OCI-M1 (cell line): ENCODE data around the gene AQP11.
"Not testable (repeated sequence)": the region's sequence is repeated elsewhere in the genome, so short reads cannot be mapped to it uniquely, and the experiment has no call there.

ENCODE experiments used
- DNase-seq: peaks from one replicate; lab custom pipeline; 2025; lab: John Stamatoyannopoulos, UW

The AQP11 gene

GRCh38 chr11:77592727-77593126, 3.0 kb downstream of the AQP11 start:
- no peak for DNase-seq

GRCh38 chr11:77593883-77594282, 4.1 kb downstream of the AQP11 start:
- DNase-seq, result no peak

GRCh38 chr11:77596626-77597025, 6.9 kb downstream of the AQP11 start:
- DNase-seq, result no peak

GRCh38 chr11:77598195-77598594, 8.4 kb downstream of the AQP11 start:
- DNase-seq, result no peak

GRCh38 chr11:77602381-77603088, 12.8 kb downstream of the AQP11 start:
- peak; percentile 76 for DNase-seq

- no peak for DNase-seq
These were observed 14.5 kb downstream of the AQP11 start for GRCh38 chr11:77604281-77604680.

GRCh38 chr11:77609234-77609633, 19.5 kb downstream of the AQP11 start:
- no peak for DNase-seq

- DNase-seq, result no peak
These were observed 22.2 kb downstream of the AQP11 start for GRCh38 chr11:77611921-77612320.

- DNase-seq, result no peak
These were observed 28.1 kb downstream of the AQP11 start for GRCh38 chr11:77617892-77618291.

GRCh38 chr11:77619576-77620198, 29.9 kb downstream of the AQP11 start:
- DNase-seq, result peak; percentile 96

GRCh38 chr11:77630157-77630710, 40.5 kb downstream of the AQP11 start:
- no peak for DNase-seq

- not testable (repeated sequence) for DNase-seq
These were observed 44.2 kb downstream of the AQP11 start for GRCh38 chr11:77633926-77634325.

GRCh38 chr11:77636731-77637344, 47.1 kb downstream of the AQP11 start:
- peak; percentile 84 for DNase-seq

GRCh38 chr11:77637345-77638165, 47.8 kb downstream of the AQP11 start, which contains the start of gene CLNS1A:
Gene CLNS1A, minus strand, starts transcription at chr11:77637794. Its CDS starts 80 bp downstream, at chr11:77637714.
- peak; percentile 100 for DNase-seq

- peak; percentile 92 for DNase-seq
These were observed 52.5 kb downstream of the AQP11 start for GRCh38 chr11:77642228-77642627.

- no peak for DNase-seq
These were observed 55.1 kb downstream of the AQP11 start for GRCh38 chr11:77644887-77645286.

- DNase-seq, result no peak
These were observed 58.0 kb downstream of the AQP11 start for GRCh38 chr11:77647654-77648305.

- no peak for DNase-seq
These were observed 60.4 kb downstream of the AQP11 start for GRCh38 chr11:77650123-77650522.

GRCh38 chr11:77654770-77655434, 65.1 kb downstream of the AQP11 start:
- DNase-seq, result peak; percentile 80

- no peak for DNase-seq
These were observed 66.6 kb downstream of the AQP11 start for GRCh38 chr11:77656362-77656761.
